ENCODE data around the gene MPC1. TPM values are rescaled to one million over a fixed set of nuclear protein-coding genes. Genes with fewer than 3 reads are reported as not detected.
A peak's percentile ranks its signal among the peaks of the same experiment; 100 is the strongest.
"Not testable (repeated sequence)": the region's sequence is repeated elsewhere in the genome, so short reads cannot be mapped to it uniquely, and the experiment has no call there.

MPC1 gene
- total RNA-seq, 1 experiment from 2014 or later: 44.4 TPM

- Histone ChIP-seq H3K9me3 (no peaks in the 10 kb centered on the region), H3K36me3 (peaks cover 5% of the 10 kb centered on the region), H3K4me3 (no peak overlapping the region), H3K27me3 (no peaks in the 10 kb centered on the region)
- DNase-seq: peak; percentile 42
These were observed 17.5 kb downstream of the MPC1 start for GRCh38 chr6:166365221-166365620.

GRCh38 chr6:166364456-166364855 is 18.3 kb downstream of the MPC1 start:
- no peak for DNase-seq
- Histone ChIP-seq H3K4me3 (no peak overlapping the region), H3K9me3 (no peaks in the 10 kb centered on the region), H3K36me3 (peaks cover 5% of the 10 kb centered on the region), H3K27me3 (peaks cover 3% of the 10 kb centered on the region; the same call in 1 of the 2 replicates)

- H3K27me3 ChIP-seq, DNase-seq, H3K4me3 ChIP-seq, H3K36me3 ChIP-seq, H3K9me3 ChIP-seq: not testable (repeated sequence)
These were observed 20.3 kb downstream of the MPC1 start for GRCh38 chr6:166362427-166362826.

- Histone ChIP-seq H3K4me3 (no peak overlapping the region), H3K9me3 (no peaks in the 10 kb centered on the region), H3K36me3 (peaks cover 5% of the 10 kb centered on the region; the same call in 1 of the 2 replicates), H3K27me3 (peaks cover 10% of the 10 kb centered on the region; the same call in 1 of the 2 replicates)
- DNase-seq: no peak
These were observed 21.7 kb downstream of the MPC1 start for GRCh38 chr6:166361077-166361429.

- H3K4me3 ChIP-seq: no peak overlapping the region
- peaks cover 10% of the 10 kb centered on the region; the same call in 1 of the 2 replicates for H3K27me3 ChIP-seq
- H3K9me3 ChIP-seq: no peaks in the 10 kb centered on the region
- H3K36me3 ChIP-seq: peaks cover 5% of the 10 kb centered on the region; the same call in 1 of the 2 replicates
- no peak for DNase-seq
These were observed 22.3 kb downstream of the MPC1 start for GRCh38 chr6:166360243-166361076.

- H3K27me3 ChIP-seq: peaks cover 10% of the 10 kb centered on the region; the same call in 1 of the 2 replicates
- H3K4me3 ChIP-seq: no peak overlapping the region
- no peaks in the 10 kb centered on the region for H3K36me3 ChIP-seq
- H3K9me3 ChIP-seq: no peaks in the 10 kb centered on the region; the same call in 1 of the 2 replicates
- DNase-seq: no peak
These were observed 27.2 kb downstream of the MPC1 start for GRCh38 chr6:166355552-166355951.

- H3K9me3 ChIP-seq: peaks cover 2% of the 10 kb centered on the region
- H3K36me3 ChIP-seq: no peaks in the 10 kb centered on the region
- H3K27me3 ChIP-seq: peaks cover 10% of the 10 kb centered on the region; the same call in 1 of the 2 replicates
- no peak for DNase-seq
- H3K4me3 ChIP-seq: no peak overlapping the region
These were observed 27.8 kb downstream of the MPC1 start for GRCh38 chr6:166354965-166355364.

GRCh38 chr6:166354143-166354542 is 28.6 kb downstream of the MPC1 start:
- no peak for DNase-seq
- no peaks in the 10 kb centered on the region for H3K36me3 ChIP-seq
- no peak overlapping the region for H3K4me3 ChIP-seq
- peaks cover 6% of the 10 kb centered on the region; the same call in 1 of the 2 replicates for H3K27me3 ChIP-seq
- peaks cover 2% of the 10 kb centered on the region for H3K9me3 ChIP-seq

GRCh38 chr6:166353507-166353906 is 29.2 kb downstream of the MPC1 start:
- Histone ChIP-seq H3K36me3 (no peaks in the 10 kb centered on the region), H3K4me3 (no peak overlapping the region), H3K9me3 (peaks cover 2% of the 10 kb centered on the region), H3K27me3 (peaks cover 6% of the 10 kb centered on the region; the same call in 1 of the 2 replicates)
- DNase-seq: no peak

GRCh38 chr6:166352923-166353322 is 29.8 kb downstream of the MPC1 start:
- Histone ChIP-seq H3K27me3 (peaks cover 3% of the 10 kb centered on the region; the same call in 1 of the 2 replicates), H3K4me3 (no peak overlapping the region), H3K9me3 (peaks cover 2% of the 10 kb centered on the region), H3K36me3 (no peaks in the 10 kb centered on the region)
- DNase-seq: no peak

- DNase-seq: no peak
- Histone ChIP-seq H3K36me3 (no peaks in the 10 kb centered on the region), H3K9me3 (peaks cover 2% of the 10 kb centered on the region), H3K4me3 (no peak overlapping the region), H3K27me3 (no peaks in the 10 kb centered on the region)
These were observed 30.9 kb downstream of the MPC1 start for GRCh38 chr6:166351715-166352285.

- no peak for DNase-seq
- Histone ChIP-seq H3K36me3 (no peaks in the 10 kb centered on the region), H3K4me3 (no peak overlapping the region), H3K27me3 (no peaks in the 10 kb centered on the region), H3K9me3 (peaks cover 2% of the 10 kb centered on the region)
These were observed 34.3 kb downstream of the MPC1 start for GRCh38 chr6:166348305-166348949.

GRCh38 chr6:166346965-166347364 is 35.8 kb downstream of the MPC1 start:
- Histone ChIP-seq H3K27me3 (no peaks in the 10 kb centered on the region), H3K4me3 (no peak overlapping the region), H3K36me3 (no peaks in the 10 kb centered on the region; the same call in 1 of the 2 replicates), H3K9me3 (peaks cover 2% of the 10 kb centered on the region)
- no peak for DNase-seq

GRCh38 chr6:166346449-166346848 is 36.3 kb downstream of the MPC1 start:
- DNase-seq: no peak
- Histone ChIP-seq H3K9me3 (peaks cover 2% of the 10 kb centered on the region), H3K36me3 (no peaks in the 10 kb centered on the region; the same call in 1 of the 2 replicates), H3K27me3 (no peaks in the 10 kb centered on the region), H3K4me3 (no peak overlapping the region)

- DNase-seq, H3K27me3 ChIP-seq, H3K4me3 ChIP-seq, H3K36me3 ChIP-seq, H3K9me3 ChIP-seq: not testable (repeated sequence)
These were observed 37.1 kb downstream of the MPC1 start for GRCh38 chr6:166345672-166346071.

GRCh38 chr6:166344921-166345320 is 37.8 kb downstream of the MPC1 start:
- H3K9me3 ChIP-seq, H3K4me3 ChIP-seq, DNase-seq, H3K36me3 ChIP-seq, H3K27me3 ChIP-seq: not testable (repeated sequence)

- no peak for DNase-seq
- peaks cover 4% of the 10 kb centered on the region for H3K36me3 ChIP-seq
- H3K27me3 ChIP-seq: no peaks in the 10 kb centered on the region
- H3K4me3 ChIP-seq: no peak overlapping the region
- no peaks in the 10 kb centered on the region for H3K9me3 ChIP-seq
These were observed 38.5 kb downstream of the MPC1 start for GRCh38 chr6:166344240-166344639.
